ENCODE data around the gene TNRC6B. TPM values are rescaled to one million over a fixed set of nuclear protein-coding genes. Genes with fewer than 3 reads are reported as not detected.

Gene TNRC6B
- total and polyA plus RNA-seq, 2 of the 13 experiments (the other 11 are each of a cell fraction or from before 2014, with no cell fraction given): 8.9 to 13.2 TPM

DNA sequence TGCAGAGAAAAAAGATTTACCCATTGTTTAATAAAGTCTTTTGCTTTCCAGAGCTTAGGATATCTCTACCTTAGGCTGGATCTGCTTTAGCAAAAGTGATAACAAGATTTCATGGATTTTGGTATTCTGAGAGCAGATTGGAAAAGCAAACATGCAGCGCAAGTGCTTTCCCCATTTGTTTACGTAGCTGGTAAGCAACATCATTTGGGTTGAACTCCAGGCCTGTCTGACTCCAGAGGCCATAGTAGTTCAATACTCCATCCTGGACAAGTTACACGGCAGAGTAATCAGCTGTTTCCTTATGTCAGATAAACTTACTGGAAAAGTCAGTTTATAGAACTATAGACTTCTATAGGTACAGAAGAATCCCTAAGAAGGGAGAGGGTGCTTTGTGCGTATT, 40.6 kb upstream of the TNRC6B start:
- H3K27me3 ChIP-seq (ENCODE audit: control insufficient read depth in 1 of 2, insufficient read depth in 2 of 2, low read length in 2 of 2): no peaks in the 10 kb centered on the region
- WGBS (ENCODE audit: low lambda C conversion rate): 59% methylated on average over 4 of the region's 4 CpGs
- DNase-seq (ENCODE audit: low spot score): no peak
- ATAC-seq: no peak
- H3K9ac ChIP-seq (ENCODE audit: insufficient read depth, low read depth, low read length): no peak overlapping the region
- no peaks in the 10 kb centered on the region for H4K20me1 ChIP-seq (ENCODE audit: insufficient read depth, low read length)
- intact Hi-C loops (cut with micrococcal nuclease; ENCODE audit: unreplicated experiment) (no loop called here), in situ Hi-C loops (cut with HindIII; ENCODE audit: extremely low pct_ligation_motif_present, low pct_unique_long_range_greater_than_20kb) (no loop called here)
- no peaks in the 10 kb centered on the region for H3K36me3 ChIP-seq (replicated peaks in 1 of 2; ENCODE audit: control insufficient read depth in 1 of 2, insufficient read depth in 2 of 2, low read length in 2 of 2)
- no peak overlapping the region for H3K4me2 ChIP-seq (ENCODE audit: low read depth, low read length)
- no peak overlapping the region for H3K27ac ChIP-seq (ENCODE audit: extremely low read length, insufficient read depth, low read length)
- FAIRE-seq: no peak
- no peak for TF ChIP-seq PAF1 (CRISPR knock-in tag; IDR thresholded peaks at IDR 0.05)
- no peak for TF ChIP-seq GATAD1 (CRISPR knock-in tag; IDR thresholded peaks at IDR 0.05)
- 0 out of 2 replicates have a peak, but pooled peaks have one; percentile 19 for TF ChIP-seq FOXA3 (CRISPR knock-in tag; IDR thresholded peaks at IDR 0.05)
- TF ChIP-seq, protein P1, sequence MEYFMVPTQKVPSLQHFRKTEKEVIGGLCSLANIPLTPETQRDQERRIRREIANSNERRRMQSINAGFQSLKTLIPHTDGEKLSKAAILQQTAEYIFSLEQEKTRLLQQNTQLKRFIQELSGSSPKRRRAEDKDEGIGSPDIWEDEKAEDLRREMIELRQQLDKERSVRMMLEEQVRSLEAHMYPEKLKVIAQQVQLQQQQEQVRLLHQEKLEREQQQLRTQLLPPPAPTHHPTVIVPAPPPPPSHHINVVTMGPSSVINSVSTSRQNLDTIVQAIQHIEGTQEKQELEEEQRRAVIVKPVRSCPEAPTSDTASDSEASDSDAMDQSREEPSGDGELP (IDR thresholded peaks at IDR 0.05; ENCODE audit: borderline replicate concordance, low read depth): peak; percentile 17; the same call in 1 of the 2 replicates
- TF ChIP-seq, protein P2, sequence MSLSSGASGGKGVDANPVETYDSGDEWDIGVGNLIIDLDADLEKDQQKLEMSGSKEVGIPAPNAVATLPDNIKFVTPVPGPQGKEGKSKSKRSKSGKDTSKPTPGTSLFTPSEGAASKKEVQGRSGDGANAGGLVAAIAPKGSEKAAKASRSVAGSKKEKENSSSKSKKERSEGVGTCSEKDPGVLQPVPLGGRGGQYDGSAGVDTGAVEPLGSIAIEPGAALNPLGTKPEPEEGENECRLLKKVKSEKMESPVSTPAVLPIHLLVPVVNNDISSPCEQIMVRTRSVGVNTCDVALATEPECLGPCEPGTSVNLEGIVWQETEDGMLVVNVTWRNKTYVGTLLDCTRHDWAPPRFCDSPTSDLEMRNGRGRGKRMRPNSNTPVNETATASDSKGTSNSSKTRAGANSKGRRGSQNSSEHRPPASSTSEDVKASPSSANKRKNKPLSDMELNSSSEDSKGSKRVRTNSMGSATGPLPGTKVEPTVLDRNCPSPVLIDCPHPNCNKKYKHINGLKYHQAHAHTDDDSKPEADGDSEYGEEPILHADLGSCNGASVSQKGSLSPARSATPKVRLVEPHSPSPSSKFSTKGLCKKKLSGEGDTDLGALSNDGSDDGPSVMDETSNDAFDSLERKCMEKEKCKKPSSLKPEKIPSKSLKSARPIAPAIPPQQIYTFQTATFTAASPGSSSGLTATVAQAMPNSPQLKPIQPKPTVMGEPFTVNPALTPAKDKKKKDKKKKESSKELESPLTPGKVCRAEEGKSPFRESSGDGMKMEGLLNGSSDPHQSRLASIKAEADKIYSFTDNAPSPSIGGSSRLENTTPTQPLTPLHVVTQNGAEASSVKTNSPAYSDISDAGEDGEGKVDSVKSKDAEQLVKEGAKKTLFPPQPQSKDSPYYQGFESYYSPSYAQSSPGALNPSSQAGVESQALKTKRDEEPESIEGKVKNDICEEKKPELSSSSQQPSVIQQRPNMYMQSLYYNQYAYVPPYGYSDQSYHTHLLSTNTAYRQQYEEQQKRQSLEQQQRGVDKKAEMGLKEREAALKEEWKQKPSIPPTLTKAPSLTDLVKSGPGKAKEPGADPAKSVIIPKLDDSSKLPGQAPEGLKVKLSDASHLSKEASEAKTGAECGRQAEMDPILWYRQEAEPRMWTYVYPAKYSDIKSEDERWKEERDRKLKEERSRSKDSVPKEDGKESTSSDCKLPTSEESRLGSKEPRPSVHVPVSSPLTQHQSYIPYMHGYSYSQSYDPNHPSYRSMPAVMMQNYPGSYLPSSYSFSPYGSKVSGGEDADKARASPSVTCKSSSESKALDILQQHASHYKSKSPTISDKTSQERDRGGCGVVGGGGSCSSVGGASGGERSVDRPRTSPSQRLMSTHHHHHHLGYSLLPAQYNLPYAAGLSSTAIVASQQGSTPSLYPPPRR (CRISPR knock-in tag; IDR thresholded peaks at IDR 0.05; ENCODE audit: borderline replicate concordance): no peak
- TF ChIP-seq, protein P3, sequence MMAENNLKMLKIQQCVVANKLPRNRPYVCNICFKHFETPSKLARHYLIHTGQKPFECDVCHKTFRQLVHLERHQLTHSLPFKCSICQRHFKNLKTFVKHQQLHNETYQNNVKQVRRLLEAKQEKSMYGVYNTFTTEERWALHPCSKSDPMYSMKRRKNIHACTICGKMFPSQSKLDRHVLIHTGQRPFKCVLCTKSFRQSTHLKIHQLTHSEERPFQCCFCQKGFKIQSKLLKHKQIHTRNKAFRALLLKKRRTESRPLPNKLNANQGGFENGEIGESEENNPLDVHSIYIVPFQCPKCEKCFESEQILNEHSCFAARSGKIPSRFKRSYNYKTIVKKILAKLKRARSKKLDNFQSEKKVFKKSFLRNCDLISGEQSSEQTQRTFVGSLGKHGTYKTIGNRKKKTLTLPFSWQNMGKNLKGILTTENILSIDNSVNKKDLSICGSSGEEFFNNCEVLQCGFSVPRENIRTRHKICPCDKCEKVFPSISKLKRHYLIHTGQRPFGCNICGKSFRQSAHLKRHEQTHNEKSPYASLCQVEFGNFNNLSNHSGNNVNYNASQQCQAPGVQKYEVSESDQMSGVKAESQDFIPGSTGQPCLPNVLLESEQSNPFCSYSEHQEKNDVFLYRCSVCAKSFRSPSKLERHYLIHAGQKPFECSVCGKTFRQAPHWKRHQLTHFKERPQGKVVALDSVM (CRISPR knock-in tag; IDR thresholded peaks at IDR 0.05): no peak
- TF ChIP-seq, protein P4, sequence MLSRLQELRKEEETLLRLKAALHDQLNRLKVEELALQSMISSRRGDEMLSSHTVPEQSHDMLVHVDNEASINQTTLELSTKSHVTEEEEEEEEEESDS (CRISPR knock-in tag; IDR thresholded peaks at IDR 0.05; ENCODE audit: borderline replicate concordance): no peak
- no peak for TF ChIP-seq ZNF292 (CRISPR knock-in tag; IDR thresholded peaks at IDR 0.05; ENCODE audit: borderline replicate concordance, low read depth)
- no peak for TF ChIP-seq SRSF9 (IDR thresholded peaks at IDR 0.05; ENCODE audit: borderline replicate concordance, insufficient read depth, low read depth, low read length, poor library complexity, severe bottlenecking)
- CTCF ChIA-PET (ENCODE audit: low intra/inter-chr PET ratio, low total read pairs): no interaction called here
- no peaks in the 10 kb centered on the region; the same call in 1 of the 2 replicates for H3K4me1 ChIP-seq (ENCODE audit: insufficient read depth, low read length)
- no peaks in the 10 kb centered on the region for H3K79me2 ChIP-seq (ENCODE audit: insufficient read depth, low read length)
- no peak overlapping the region for H2AFZ ChIP-seq (ENCODE audit: low read length)
- POLR2A ChIA-PET: no interaction called here
- no peaks in the 10 kb centered on the region for H3K9me3 ChIP-seq (ENCODE audit: low read length)
- H3K4me3 ChIP-seq (replicated peaks in 1 of 3; ENCODE audit: insufficient read depth in 1 of 3, low read depth in 2 of 3, low read length in 3 of 3): no peak overlapping the region
- BruUV-seq (replicated peaks): no TSS peak
